HEK293 (cell line): ENCODE data around the gene TRIB2.

Experiments
- CTCF ChIA-PET: fragments of 350-600 bp; formaldehyde crosslinking; extraction: SDS; loops from one replicate; lab custom pipeline; 2021; ENCODE audit warnings: antibody characterized with exemption; lab: Yijun Ruan, JAX
- POLR2A ChIA-PET: fragments of 300-600 bp; formaldehyde crosslinking; extraction: SDS; loops from one replicate; lab custom pipeline; 2020; ENCODE audit warnings: antibody characterized with exemption, inconsistent platforms; lab: Yijun Ruan, JAX
- H3K27ac ChIP-seq: fragments of 200-500 bp; sonication (Bioruptor generic); 2 replicates; pipeline ENCODE4 v1.5.1; 2014; ENCODE audit warnings: low read depth, low read length, control low read depth, inconsistent platforms; ENCODE audit errors: extremely low read depth
- H3K36me3 ChIP-seq, 2 experiments: fragments of 200-500 bp in 1 of 2; sonication (Bioruptor generic) in 1 of 2; 1 replicate in 1 of 2; 2 replicates in 1 of 2; pipeline ENCODE4 v1.5.1; 2014 to 2017; ENCODE audit warnings: inconsistent platforms in 2 of 2, low read length in 2 of 2; ENCODE audit not compliant: control insufficient read depth in 2 of 2, insufficient read depth in 1 of 2
- H3K4me1 ChIP-seq: fragments of 200-500 bp; sonication (Bioruptor generic); 2 replicates; pipeline ENCODE4 v1.5.1; 2014; ENCODE audit warnings: mild to moderate bottlenecking, low read length, inconsistent platforms; ENCODE audit not compliant: control insufficient read depth, insufficient read depth
- H3K4me3 ChIP-seq: 2 replicates; pipeline ENCODE4 v1.5.1; 2011; ENCODE audit warnings: low read depth, mild to moderate bottlenecking, control low read depth, low read length, moderate library complexity
- H3K9me3 ChIP-seq: fragments of 200-500 bp; sonication (Bioruptor generic); 2 replicates; pipeline ENCODE4 v1.5.1; 2014; ENCODE audit warnings: low read depth, low read length, inconsistent platforms; ENCODE audit not compliant: control insufficient read depth, insufficient read depth
- AEBP2 ChIP-seq: fragments of 450-650 bp; formaldehyde crosslinking; IDR thresholded peaks from 2 replicates; pipeline ENCODE4 v1.5.1; 2016; ENCODE audit warnings: missing biosample characterization, missing genetic modification characterization, borderline replicate concordance
- OSR2 ChIP-seq: fragments of 450-650 bp; formaldehyde crosslinking; IDR thresholded peaks from 2 replicates; pipeline ENCODE4 v1.5.1; 2016; ENCODE audit warnings: missing biosample characterization, missing genetic modification characterization
- SCRT1 ChIP-seq: fragments of 450-650 bp; formaldehyde crosslinking; IDR thresholded peaks from 2 replicates; pipeline ENCODE4 v1.5.1; 2016; ENCODE audit warnings: missing biosample characterization, missing genetic modification characterization, borderline replicate concordance
- SCRT2 ChIP-seq: fragments of 450-650 bp; formaldehyde crosslinking; IDR thresholded peaks from 2 replicates; pipeline ENCODE4 v1.5.1; 2016; ENCODE audit warnings: missing biosample characterization, missing genetic modification characterization
- ZBTB48 ChIP-seq: fragments of 450-650 bp; formaldehyde crosslinking; IDR thresholded peaks from 2 replicates; pipeline ENCODE4 v1.5.1; 2016; ENCODE audit warnings: missing biosample characterization, missing genetic modification characterization
- ZBTB6 ChIP-seq: fragments of 450-650 bp; formaldehyde crosslinking; IDR thresholded peaks from 2 replicates; pipeline ENCODE4 v1.5.1; 2017; ENCODE audit warnings: missing biosample characterization, missing genetic modification characterization
- ZEB2 ChIP-seq: fragments of 450-650 bp; formaldehyde crosslinking; IDR thresholded peaks from 2 replicates; pipeline ENCODE4 v1.5.1; 2016; ENCODE audit warnings: missing biosample characterization, missing genetic modification characterization
- ZNF112 ChIP-seq: fragments of 450-650 bp; formaldehyde crosslinking; IDR thresholded peaks from 2 replicates; pipeline ENCODE4 v1.5.0; 2017; ENCODE audit warnings: missing biosample characterization, missing genetic modification characterization
- ZNF121 ChIP-seq: fragments of 450-650 bp; formaldehyde crosslinking; IDR thresholded peaks from 2 replicates; pipeline ENCODE4 v1.5.1; 2016; ENCODE audit warnings: missing biosample characterization, missing genetic modification characterization
- ZNF16 ChIP-seq: fragments of 450-650 bp; formaldehyde crosslinking; IDR thresholded peaks from 2 replicates; pipeline ENCODE4 v1.5.1; 2016; ENCODE audit warnings: low read depth, missing biosample characterization, missing genetic modification characterization
- ZNF175 ChIP-seq: fragments of 450-650 bp; formaldehyde crosslinking; IDR thresholded peaks from 2 replicates; pipeline ENCODE4 v1.5.1; 2016; ENCODE audit warnings: missing biosample characterization, missing genetic modification characterization
- ZNF514 ChIP-seq: fragments of 450-650 bp; formaldehyde crosslinking; IDR thresholded peaks from 2 replicates; pipeline ENCODE4 v1.5.1; 2016; ENCODE audit warnings: missing biosample characterization, missing genetic modification characterization
- ZNF549 ChIP-seq: fragments of 450-650 bp; IDR thresholded peaks from 2 replicates; pipeline ENCODE4 v1.5.1; 2018; ENCODE audit warnings: missing biosample characterization, missing genetic modification characterization, mild to moderate bottlenecking, inconsistent platforms, moderate library complexity
- ZNF621 ChIP-seq: fragments of 450-650 bp; formaldehyde crosslinking; IDR thresholded peaks from 2 replicates; pipeline ENCODE4 v1.5.1; 2017; ENCODE audit warnings: missing biosample characterization, missing genetic modification characterization
- ZNF624 ChIP-seq: fragments of 450-650 bp; formaldehyde crosslinking; IDR thresholded peaks from 2 replicates; pipeline ENCODE4 v1.5.1; 2017; ENCODE audit warnings: missing biosample characterization, missing genetic modification characterization
- ZNF629 ChIP-seq: fragments of 450-650 bp; formaldehyde crosslinking; IDR thresholded peaks from 2 replicates; pipeline ENCODE4 v1.5.1; 2017; ENCODE audit warnings: missing biosample characterization, missing genetic modification characterization
- TF ChIP-seq, protein P1 (sequence below): fragments of 450-650 bp; formaldehyde crosslinking; IDR thresholded peaks from 2 replicates; pipeline ENCODE4 v1.5.1; 2016; ENCODE audit warnings: missing biosample characterization, missing genetic modification characterization
- TF ChIP-seq, protein P2 (sequence below): fragments of 450-650 bp; formaldehyde crosslinking; IDR thresholded peaks from 2 replicates; pipeline ENCODE4 v1.5.1; 2016; ENCODE audit warnings: missing biosample characterization, missing genetic modification characterization

The TRIB2 gene

DNA sequence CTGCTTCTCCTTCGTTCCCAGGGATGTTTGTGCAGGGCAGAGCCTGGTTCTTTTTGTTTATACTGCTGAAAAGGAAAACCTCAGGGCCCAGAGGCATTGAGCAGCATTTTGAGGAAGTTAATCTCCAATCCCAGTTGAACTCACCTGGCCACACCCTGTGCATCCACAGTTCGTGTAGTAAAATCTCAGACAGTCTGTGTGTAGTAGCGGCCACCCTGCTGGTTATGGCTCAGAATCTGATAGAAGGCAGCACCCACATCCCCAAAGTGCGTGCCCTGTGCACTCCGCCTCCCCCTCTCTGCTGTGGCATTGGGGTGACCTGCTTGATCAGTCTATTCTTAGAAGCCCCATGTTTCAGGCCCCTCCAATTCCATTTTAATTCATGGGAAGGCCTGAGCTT lies 10.9 kb downstream of the TRIB2 start:
- no peaks in the 10 kb centered on the region for H3K9me3 ChIP-seq
- no peak overlapping the region for H3K27ac ChIP-seq
- CTCF ChIA-PET = interaction anchor here (0.6 kb wide), 1 partner anchor 278 kb away, joined by 3 read pairs; no protein-coding TSS in a partner anchor
- POLR2A ChIA-PET = no interaction called here
- TF ChIP-seq ZNF112 (tag by site-specific recombination) (no peak), ZNF16 (tag by site-specific recombination) (no peak), ZEB2 (tag by site-specific recombination) (no peak), ZBTB6 (tag by site-specific recombination) (no peak), ZNF514 (tag by site-specific recombination) (no peak), ZNF121 (tag by site-specific recombination) (no peak), ZBTB48 (no peak)
- TF ChIP-seq, protein P1, sequence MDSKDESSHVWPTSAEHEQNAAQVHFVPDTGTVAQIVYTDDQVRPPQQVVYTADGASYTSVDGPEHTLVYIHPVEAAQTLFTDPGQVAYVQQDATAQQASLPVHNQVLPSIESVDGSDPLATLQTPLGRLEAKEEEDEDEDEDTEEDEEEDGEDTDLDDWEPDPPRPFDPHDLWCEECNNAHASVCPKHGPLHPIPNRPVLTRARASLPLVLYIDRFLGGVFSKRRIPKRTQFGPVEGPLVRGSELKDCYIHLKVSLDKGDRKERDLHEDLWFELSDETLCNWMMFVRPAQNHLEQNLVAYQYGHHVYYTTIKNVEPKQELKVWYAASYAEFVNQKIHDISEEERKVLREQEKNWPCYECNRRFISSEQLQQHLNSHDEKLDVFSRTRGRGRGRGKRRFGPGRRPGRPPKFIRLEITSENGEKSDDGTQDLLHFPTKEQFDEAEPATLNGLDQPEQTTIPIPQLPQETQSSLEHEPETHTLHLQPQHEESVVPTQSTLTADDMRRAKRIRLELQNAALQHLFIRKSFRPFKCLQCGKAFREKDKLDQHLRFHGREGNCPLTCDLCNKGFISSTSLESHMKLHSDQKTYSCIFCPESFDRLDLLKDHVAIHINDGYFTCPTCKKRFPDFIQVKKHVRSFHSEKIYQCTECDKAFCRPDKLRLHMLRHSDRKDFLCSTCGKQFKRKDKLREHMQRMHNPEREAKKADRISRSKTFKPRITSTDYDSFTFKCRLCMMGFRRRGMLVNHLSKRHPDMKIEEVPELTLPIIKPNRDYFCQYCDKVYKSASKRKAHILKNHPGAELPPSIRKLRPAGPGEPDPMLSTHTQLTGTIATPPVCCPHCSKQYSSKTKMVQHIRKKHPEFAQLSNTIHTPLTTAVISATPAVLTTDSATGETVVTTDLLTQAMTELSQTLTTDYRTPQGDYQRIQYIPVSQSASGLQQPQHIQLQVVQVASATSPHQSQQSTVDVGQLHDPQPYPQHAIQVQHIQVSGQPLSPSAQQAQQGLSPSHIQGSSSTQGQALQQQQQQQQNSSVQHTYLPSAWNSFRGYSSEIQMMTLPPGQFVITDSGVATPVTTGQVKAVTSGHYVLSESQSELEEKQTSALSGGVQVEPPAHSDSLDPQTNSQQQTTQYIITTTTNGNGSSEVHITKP = no peak
- H3K4me3 ChIP-seq = no peak overlapping the region
- H3K36me3 ChIP-seq = peaks cover 3 to 94% of the 10 kb centered on the region in 2 experiments; a peak in 2 of 3 replicates
- no peaks in the 10 kb centered on the region for H3K4me1 ChIP-seq

DNA sequence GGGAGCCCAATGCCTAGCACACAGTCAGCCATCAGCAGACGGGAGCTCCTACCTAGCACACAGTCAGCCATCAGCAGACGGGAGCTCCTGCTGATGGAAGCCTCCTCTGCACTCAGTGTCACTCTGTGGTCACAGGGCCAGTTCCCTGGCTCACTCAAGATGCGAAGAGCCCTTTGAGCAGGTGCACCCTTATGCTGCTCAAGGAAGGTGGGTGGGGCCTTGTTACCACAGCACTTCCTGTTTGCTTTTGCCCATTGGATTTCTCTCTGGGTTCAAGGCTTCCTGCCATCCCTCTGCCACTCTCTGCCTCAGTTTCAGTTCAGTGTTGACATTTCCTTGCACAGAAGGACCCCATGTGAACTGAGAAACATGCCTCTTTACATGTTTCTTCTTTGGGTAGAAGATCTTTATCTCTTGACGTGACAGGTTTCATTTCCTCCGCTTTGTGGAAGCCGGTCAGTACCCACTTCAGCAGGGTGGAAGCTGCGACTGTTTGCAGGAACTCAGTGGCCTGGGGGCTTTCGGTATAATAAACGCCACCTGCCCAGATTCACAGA lies 11.6 kb downstream of the TRIB2 start:
- Histone ChIP-seq H3K4me3 (no peak overlapping the region), H3K36me3 (peaks cover 3 to 89% of the 10 kb centered on the region in 2 experiments; a peak in 2 of 3 replicates), H3K27ac (no peak overlapping the region), H3K4me1 (no peaks in the 10 kb centered on the region), H3K9me3 (no peaks in the 10 kb centered on the region)
- ChIA-PET CTCF (interaction anchor here (0.9 kb wide), 1 partner anchor 279 kb away, joined by 3 read pairs; no protein-coding TSS in a partner anchor), POLR2A (no interaction called here)
- no peak for TF ChIP-seq OSR2
- TF ChIP-seq ZNF629 = no peak
- no peak for TF ChIP-seq ZNF624 (tag by site-specific recombination)
- no peak for TF ChIP-seq SCRT1
- no peak for TF ChIP-seq AEBP2 (tag by site-specific recombination)

DNA sequence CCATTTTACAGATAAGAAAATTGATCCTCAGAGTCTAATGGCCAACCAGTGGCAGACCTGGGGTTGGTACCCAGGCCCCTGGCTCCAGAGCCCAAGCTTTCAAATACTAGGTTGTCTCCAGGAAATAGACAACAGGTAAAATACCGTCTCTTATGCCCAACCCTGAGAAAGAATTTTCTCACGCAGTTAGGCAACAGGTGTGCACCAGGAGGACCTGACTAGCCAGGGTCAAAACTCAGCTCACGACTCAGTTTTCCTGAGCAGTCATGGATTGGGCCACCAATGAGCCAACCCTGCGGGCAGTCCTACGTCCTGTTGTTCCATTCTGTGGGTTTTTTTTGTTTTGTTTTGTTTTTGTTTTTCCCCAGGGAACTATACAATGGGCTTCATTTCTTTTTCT lies 13.5 kb downstream of the TRIB2 start:
- ChIA-PET POLR2A (no interaction called here), CTCF (interaction anchor here (0.6 kb wide), 1 partner anchor 181 kb away, joined by 5 read pairs; no protein-coding TSS in a partner anchor)
- TF ChIP-seq SCRT1 (peak; percentile 40; the same call in 1 of the 2 replicates), ZNF549 (no peak), SCRT2 (tag by site-specific recombination) (peak; percentile 65), ZNF621 (tag by site-specific recombination) (no peak), ZNF175 (tag by site-specific recombination) (no peak)
- TF ChIP-seq, protein P1 = no peak
- TF ChIP-seq, protein P2, sequence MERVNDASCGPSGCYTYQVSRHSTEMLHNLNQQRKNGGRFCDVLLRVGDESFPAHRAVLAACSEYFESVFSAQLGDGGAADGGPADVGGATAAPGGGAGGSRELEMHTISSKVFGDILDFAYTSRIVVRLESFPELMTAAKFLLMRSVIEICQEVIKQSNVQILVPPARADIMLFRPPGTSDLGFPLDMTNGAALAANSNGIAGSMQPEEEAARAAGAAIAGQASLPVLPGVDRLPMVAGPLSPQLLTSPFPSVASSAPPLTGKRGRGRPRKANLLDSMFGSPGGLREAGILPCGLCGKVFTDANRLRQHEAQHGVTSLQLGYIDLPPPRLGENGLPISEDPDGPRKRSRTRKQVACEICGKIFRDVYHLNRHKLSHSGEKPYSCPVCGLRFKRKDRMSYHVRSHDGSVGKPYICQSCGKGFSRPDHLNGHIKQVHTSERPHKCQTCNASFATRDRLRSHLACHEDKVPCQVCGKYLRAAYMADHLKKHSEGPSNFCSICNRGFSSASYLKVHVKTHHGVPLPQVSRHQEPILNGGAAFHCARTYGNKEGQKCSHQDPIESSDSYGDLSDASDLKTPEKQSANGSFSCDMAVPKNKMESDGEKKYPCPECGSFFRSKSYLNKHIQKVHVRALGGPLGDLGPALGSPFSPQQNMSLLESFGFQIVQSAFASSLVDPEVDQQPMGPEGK (tag by site-specific recombination) = no peak
- Histone ChIP-seq H3K4me1 (no peaks in the 10 kb centered on the region), H3K4me3 (no peak overlapping the region), H3K36me3 (peaks cover 12 to 86% of the 10 kb centered on the region in 2 experiments; a peak in 2 of 3 replicates), H3K27ac (no peak overlapping the region), H3K9me3 (no peaks in the 10 kb centered on the region)
